Hematopoietic multipotent progenitor cell treated with erythropoietin and hydrocortisone succinate and interleukin-3 and kit ligand, for 6 days (in vitro differentiated cells): ENCODE measurements around the gene SOBP.
"Not testable (repeated sequence)": the region's sequence is repeated elsewhere in the genome, so short reads cannot be mapped to it uniquely, and the experiment has no call there.

Source experiments
- DNase-seq: peaks from one replicate; pipeline ENCODE4 v3.0.0-alpha.2; 2015

Gene SOBP

DNA sequence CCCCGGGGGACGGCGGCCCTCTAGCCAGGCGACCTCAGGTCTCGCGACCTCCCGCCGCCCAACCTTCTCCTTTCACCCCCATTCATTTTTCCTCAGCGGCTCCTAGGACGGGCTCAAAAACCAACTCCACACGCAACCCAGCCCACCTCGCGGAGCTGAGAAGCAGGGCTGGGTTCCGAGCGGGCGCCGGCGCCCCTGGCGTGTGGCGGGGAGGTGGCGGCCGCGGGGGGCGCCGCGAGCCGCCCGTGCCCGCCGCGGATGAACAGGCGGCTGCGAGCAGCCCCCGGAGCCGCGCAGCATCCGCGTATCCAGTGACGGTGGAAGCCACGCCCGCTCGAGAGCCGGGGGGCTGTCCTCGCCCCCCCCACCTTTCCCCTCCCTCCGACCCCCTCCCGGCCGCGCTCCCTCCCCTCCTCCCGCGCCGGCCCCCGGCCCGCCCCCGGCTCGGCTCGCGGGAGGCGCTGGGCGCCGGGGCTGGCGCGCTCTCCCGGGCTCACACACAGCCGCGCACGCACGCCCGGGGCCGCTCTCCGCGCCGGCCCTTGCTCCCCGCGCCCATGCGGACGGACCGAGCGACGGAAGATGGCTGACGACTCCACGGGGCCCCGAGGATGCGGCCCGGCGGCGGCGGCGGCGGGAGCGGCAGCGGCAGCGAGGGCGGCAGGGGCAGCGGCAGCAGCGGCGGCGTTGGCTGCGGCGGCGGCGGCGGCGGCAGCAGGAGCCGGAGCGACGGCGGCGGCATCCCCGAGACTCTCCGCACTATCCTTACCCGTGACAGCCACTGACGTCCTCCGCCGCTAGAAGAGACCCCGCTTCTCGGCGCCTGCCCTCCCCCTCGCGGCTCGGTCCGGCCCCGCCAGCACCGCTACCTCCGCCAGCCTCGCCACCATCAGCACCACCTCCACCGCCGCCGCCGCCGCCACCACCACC lies at the start of gene SOBP:
Gene SOBP, plus strand, starts transcription at position 482 of the 930 bp plus-strand sequence. CDS start 500 bp downstream, outside the sequence.
- peak; percentile 36 for DNase-seq

DNA sequence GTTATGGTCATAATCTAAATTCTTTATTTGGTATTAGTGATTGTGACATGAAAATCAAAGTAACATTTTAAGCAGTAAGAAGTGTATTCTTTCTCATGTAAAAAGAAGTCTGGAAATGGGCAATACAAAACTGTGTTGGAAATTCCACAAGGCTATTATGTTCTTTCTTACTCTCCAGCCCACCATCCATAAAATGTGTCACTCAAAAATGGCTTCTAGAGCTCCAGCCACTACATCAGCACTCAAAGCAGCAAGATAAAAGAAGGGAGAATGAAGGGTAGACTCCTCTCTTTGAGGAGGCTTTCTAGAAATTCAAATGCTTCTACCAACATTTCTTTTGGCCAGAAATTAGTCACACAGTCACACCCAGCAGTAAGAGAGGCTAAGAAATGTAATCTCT lies 49.0 kb upstream of the SOBP start:
- DNase-seq: no peak

DNA sequence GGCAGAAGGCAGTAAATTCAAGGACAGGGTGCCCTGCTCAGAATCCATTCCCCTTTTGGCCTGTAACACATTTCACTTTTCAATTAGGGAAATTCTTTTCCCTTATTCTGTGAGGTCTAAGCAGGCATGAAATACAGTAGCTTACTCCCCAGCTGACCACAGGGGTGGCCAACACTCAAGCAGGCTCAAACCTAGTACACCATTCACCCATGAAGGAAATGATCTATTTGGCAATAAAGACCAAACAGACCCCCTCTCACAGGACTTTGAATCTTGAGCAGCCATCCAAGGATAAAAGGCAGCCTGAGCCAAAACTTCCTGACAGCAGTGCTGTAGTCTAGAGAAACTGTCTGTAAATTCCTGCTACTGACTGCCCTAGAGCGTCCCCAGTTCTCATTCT lies 48.2 kb upstream of the SOBP start:
- no peak for DNase-seq

DNA sequence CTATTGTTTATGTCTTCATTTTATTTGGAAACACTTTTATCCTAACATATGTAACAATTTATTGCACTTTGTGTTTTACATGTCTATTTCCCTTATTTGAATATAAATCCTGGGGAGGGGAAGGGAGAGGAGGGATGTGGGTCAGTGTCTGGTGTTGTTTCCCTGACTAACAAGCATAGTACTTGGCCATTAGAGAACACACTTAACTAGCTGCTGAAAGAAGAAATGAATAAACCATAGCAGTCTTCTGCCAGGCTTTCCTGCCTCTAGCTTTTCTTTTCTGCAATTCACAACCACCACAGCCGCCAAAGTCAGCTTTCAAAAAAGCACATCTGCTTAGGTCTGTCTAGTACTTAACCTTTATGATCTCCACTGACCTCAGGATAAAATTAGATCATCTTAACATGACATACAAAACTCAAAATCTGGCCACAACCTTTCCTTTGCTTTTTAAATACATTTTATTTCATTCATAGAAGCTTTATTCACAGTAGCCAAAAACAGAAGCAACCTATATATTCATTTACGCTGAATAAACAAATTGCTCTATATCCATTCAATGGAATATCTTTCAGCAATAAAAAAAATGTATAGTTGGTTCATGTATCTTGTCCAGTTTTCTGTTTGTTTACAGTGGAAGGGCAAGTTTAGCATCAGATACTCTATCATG lies 46.8 kb upstream of the SOBP start:
- no peak for DNase-seq

- DNase-seq: no peak
These were observed 46.2 kb upstream of the SOBP start for GRCh38 chr6:107443608-107444267.

- no peak for DNase-seq
These were observed 45.6 kb upstream of the SOBP start for GRCh38 chr6:107444277-107444676.

GRCh38 chr6:107447663-107448216 lies 42.2 kb upstream of the SOBP start:
- no peak for DNase-seq

DNA sequence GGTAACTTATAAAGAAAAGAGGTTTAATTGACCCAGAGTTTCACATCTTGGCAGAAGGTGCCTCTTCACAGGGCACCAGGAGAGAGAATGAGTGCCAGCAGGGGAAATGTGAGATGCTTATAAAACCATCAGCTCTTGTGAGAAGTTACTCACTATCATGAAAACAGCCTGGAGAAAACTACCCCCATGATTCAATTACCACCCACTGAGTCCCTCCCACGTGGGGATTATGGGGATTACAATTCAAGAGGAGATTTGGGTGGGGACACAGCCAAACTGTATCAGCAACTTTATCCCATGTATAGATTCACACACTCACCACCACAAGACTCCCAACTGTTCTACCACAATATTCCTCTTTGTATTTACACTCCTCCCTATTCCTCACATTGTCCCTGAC lies 41.1 kb upstream of the SOBP start:
- no peak for DNase-seq

DNA sequence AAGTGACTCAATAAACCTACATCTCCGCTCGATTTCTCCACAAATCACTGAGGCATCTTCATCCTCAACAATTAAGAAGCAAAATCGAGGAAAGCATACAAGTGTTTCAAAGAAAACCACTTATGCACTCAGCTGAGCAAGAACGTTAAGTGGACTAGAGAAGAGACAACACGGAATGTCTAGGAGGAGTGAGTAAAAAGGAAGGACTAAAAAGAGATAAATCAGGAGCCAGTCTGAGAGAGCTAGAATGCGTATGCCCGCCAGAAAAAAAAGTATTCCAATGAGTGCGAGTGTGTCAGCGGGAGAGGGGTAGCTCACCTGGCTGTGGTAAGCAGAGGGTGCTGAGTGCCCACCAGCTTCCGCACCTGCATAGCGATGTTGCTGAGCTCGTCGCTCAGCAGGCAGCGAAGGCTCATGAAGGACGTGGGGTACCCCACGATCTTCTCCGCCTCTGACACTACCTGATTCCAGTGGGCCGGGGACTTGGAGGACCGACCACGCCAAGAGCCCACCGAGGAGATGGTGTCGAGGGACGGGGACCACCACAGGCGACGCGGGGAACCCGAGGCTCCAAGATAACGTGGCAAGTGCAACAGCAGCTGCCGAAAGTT lies 31.1 kb upstream of the SOBP start:
- peak; percentile 54 for DNase-seq

DNA sequence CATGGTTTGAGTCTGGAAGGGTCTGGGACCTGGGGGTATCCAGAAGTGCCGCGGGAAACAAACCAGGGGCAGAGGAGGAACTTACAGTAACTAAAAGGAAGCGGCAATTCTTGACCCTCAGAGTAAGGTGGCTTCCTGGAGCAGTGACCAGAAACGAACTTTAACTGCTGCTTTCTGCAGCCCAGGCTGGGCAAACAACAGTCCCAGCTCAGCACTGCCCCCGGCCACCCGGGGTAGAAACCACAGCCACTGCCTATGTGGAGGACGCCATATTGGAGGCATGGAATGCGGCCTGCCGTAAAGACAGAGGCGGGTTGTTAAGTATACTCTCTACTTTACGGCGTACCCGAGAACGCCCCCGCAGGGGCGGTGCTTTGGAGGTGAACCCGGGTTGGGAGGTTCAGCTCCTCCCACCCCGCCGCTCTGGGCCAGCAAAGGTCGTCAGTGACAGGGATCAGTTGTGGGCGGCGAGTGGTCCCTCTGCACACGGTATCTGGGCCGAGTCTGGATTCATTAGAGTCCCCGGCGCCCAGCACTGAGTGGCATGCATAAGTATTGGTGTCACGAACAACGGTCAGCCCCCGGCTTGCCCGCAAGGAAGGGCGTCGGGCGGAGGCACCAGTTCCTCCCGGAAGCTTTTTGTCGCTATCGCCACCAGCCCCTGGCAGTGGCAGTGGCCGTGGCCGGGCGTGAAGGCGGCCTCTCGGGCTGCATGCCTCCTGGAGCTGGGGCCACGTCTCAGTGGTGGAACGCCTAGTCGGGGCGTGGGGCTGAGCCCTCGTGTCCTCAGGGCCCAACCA lies 30.4 kb upstream of the SOBP start, which contains the start of gene PDSS2:
Gene PDSS2, minus strand, starts transcription at position 282 of the 800 bp plus-strand sequence. Its CDS starts 279 bp downstream, at position 3.
- DNase-seq: peak; percentile 99

DNA sequence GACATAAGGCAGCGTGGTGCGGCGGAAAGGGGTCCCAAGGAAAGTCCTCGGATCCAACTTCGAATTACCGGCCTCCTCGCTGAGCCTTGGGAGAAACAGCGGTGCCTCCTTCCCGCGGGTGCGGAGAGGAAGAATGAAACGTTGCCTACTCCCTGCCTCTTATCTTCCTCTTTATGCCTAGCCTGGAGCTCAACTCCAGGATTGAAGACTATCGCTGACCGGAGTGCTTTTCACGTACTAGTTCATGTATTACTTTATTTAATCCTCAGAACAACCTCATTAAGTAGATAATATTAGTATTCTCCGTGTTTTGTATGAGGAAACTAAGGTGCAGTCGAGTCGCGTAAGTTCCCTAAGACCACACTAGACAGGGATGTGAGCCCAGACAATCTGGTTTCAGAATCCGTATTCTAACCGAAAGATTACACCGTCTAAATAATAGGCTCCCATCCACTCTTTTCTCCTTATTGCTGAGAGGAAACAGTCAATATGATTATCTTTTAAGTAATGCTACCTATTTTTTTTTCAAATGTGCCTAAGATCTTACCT lies 29.8 kb upstream of the SOBP start:
- DNase-seq: no peak

- DNase-seq: no peak
These were observed 23.9 kb upstream of the SOBP start for GRCh38 chr6:107466062-107466461.

- DNase-seq: no peak
These were observed 19.6 kb upstream of the SOBP start for GRCh38 chr6:107470364-107470763.

GRCh38 chr6:107473660-107474059 lies 16.3 kb upstream of the SOBP start:
- no peak for DNase-seq

DNA sequence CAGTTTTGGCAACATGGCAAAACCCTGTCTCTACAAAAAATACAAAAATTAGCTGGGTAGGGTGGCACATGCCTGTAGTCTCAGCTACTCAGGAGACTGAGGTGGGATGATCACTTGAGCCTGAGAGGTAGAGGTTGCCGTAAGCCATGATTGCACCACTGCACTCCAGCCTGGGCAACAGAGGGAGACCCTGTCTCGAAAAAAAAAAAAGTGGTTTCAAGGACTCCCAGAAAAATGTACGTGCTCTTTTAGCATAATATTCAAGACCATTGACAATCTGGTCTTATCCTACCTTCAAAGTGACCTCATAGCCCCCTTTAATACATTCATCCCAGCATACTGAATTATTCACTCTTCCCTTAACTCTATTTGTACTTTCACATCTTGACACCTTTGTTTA lies 14.6 kb upstream of the SOBP start:
- not testable (repeated sequence) for DNase-seq

- not testable (repeated sequence) for DNase-seq
These were observed 14.1 kb upstream of the SOBP start for GRCh38 chr6:107475826-107476225.

DNA sequence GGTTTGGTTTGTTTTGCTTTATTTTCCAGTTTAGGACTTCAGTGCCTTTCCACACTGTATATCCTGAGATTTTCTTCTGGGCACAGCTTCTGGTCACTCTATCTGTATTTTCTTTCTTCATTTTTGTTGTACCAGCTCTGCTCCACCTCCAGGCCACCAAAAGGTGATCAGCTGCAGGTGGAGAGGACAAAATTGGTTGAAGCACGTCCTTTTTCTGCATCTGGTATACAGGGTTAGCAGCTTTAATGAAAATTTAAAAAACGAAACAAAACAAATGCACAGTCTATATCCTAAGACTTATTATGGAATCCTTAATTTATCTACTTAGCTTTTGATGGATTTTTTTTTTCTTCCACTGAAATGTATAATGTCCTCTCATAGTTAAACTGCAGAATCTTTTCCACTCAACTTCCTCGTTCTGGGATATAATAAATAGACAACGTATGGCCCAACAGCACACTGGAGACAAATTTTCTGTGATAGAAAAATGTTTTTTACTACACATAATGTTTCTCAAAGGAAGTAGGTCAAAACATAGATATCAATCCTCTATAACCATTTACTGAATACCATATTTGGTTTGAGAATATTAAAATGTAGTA lies 10.7 kb upstream of the SOBP start:
- DNase-seq: no peak

DNA sequence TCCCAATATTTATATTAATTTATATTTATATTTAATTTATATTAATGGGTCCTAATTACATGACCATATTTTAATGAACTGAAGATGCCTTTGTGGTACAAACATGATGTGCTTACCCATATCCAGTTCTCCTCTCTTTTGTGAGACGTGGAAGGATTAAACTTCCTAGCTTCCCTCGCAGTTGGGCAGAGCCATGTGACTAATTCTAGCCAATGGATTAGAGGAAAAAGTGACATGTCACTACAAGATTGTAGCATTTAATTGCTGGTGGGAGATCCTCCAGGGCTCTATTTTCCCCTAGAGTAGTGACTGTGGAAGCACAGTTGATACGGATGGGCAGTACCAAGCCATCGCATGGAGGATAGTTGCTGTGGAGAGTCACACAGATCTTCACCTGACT lies 4.8 kb upstream of the SOBP start:
- no peak for DNase-seq

- DNase-seq: no peak
These were observed 1.6 kb upstream of the SOBP start for GRCh38 chr6:107488174-107488874.

DNA sequence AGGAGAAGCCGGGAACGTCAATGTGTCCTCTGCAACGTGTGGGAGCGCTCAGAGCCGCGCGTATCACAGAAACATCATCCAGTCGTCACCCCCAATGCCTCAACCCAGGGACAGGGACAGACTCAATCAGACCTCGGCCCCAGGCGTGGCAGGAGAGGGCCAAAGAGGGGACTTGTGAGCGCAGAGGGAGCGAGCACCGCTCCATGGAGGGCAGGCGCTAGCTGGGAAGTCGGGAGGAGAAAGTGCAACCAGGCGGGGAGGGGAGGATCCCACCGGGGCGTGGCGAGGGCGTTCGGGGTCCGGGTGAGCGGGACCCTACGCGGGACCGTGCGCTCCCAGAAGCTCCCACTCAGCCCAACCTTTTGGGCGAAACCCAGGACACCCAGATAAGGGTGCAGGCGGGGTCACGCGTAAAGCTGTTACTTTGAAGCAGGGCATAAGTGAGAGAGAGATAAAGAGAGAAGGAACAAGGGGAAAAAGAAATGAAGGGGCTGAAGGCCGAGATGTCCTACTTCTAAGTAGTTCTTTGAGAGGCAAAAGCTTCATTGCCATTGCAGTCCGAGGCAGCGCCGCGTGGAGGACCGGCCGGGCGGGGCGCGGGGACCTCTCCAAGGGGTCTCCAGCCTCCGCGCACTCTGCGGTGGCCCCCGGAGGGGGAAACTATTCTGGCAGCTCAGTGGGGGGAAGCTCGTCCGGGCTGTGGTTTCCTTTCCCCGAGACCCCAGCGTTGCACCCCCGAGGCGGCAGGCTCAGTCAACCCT lies 862 bp upstream of the SOBP start:
- peak; percentile 75 for DNase-seq
